Activated CD4-positive, alpha-beta T cell treated with anti-CD3 and anti-CD28 coated beads for 36 hours (primary cell): ENCODE results near the gene TYSND1. TPM values are rescaled to one million over a fixed set of nuclear protein-coding genes. Genes with fewer than 3 reads are reported as not detected.

Source experiments
- ATAC-seq: fragments of 200-7000 bp; cut with Tn5 transposase; one replicate; pipeline ENCODE4 v1.10.0; 2021; ENCODE audit warnings: mild to moderate bottlenecking, moderate library complexity
- CTCF ChIA-PET: fragments of 350-600 bp; sonication (Branson Sonifier 250); formaldehyde crosslinking; loops from one replicate; lab custom pipeline; 2021; ENCODE audit warnings: antibody characterized with exemption; lab: Charles Lee
- POLR2A ChIA-PET: fragments of 350-600 bp; sonication (Branson Sonifier 250); formaldehyde crosslinking; loops from one replicate; lab custom pipeline; 2021; ENCODE audit warnings: antibody characterized with exemption, inconsistent platforms; lab: Charles Lee
- DNase-seq: peaks from one replicate; pipeline ENCODE4 v3.0.0-alpha.2; 2020
- H3K27ac Mint-ChIP-seq: one replicate; pipeline ENCODE4 v1.8.0; 2021; ENCODE audit warnings: mixed read lengths
- H3K27me3 Mint-ChIP-seq: one replicate; pipeline ENCODE4 v1.8.0; 2021; ENCODE audit warnings: mixed read lengths
- H3K36me3 Mint-ChIP-seq: one replicate; pipeline ENCODE4 v1.8.0; 2021; ENCODE audit warnings: low read depth, mixed read lengths
- H3K4me1 Mint-ChIP-seq: one replicate; pipeline ENCODE4 v1.8.0; 2021; ENCODE audit warnings: mixed read lengths
- H3K4me3 Mint-ChIP-seq: one replicate; pipeline ENCODE4 v1.8.0; 2021; ENCODE audit warnings: mild to moderate bottlenecking, moderate library complexity, mixed read lengths
- H3K9me3 Mint-ChIP-seq: one replicate; pipeline ENCODE4 v1.8.0; 2021; ENCODE audit warnings: low read depth, mixed read lengths
- intact Hi-C, 2 experiments: fragments of 100-400 bp; cut with DNase I in 1 of 2; cut with micrococcal nuclease in 1 of 2; formaldehyde crosslinking; loops; one replicate each; pipeline versions ENCODE4 v1.14.2 to v1.15.1; 2022 to 2024; cut with DNase I, micrococcal nuclease
- total RNA-seq, 2 experiments: library from RNA; stranded (reverse); gene quantifications; one replicate each; pipeline ENCODE4 v1.2.3, GENCODE V29; 2021

The TYSND1 gene, protein sequence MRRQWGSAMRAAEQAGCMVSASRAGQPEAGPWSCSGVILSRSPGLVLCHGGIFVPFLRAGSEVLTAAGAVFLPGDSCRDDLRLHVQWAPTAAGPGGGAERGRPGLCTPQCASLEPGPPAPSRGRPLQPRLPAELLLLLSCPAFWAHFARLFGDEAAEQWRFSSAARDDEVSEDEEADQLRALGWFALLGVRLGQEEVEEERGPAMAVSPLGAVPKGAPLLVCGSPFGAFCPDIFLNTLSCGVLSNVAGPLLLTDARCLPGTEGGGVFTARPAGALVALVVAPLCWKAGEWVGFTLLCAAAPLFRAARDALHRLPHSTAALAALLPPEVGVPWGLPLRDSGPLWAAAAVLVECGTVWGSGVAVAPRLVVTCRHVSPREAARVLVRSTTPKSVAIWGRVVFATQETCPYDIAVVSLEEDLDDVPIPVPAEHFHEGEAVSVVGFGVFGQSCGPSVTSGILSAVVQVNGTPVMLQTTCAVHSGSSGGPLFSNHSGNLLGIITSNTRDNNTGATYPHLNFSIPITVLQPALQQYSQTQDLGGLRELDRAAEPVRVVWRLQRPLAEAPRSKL
- total RNA-seq: 10 to 100 TPM; 11.5 to 14.9 TPM

DNA sequence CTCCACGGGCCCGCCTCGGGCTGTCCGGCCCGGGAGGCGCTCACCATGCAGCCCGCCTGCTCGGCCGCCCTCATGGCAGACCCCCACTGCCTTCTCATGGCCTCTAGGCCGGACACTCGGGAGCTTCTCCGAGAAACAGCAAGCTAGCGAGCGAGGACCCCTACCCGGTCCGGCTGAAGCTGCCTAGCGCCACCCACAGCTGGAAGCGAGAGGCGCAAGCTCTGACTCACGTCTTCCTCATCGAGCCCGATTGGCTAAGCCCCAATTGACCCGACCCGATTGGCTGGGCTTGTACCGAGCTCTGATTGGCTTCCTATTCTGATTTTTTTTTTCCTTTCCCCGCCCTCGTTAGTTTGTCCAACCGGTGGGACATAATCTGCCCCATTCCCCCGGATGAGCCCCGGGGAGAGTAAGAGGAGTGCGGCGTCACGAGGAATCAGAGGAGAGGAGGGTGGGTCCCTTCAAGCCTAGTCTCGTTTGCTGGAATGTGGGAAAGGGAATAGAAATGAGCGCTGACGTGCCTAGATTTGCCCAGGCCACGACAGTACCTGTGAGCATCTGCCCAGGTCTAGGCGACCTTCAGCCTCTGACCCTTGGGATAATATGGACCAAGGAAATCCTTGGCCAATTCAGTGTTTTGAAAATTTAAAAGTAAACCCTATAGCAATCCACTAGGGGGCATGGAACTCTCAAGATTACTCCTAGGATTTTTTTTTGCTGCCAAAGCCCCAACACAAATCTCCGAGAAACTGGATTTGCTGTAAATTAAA is at the start of gene TYSND1:
TSS of gene TYSND1 (minus strand) at position 212 of the 770 bp plus-strand sequence. CDS start at position 98, 114 bp downstream.
- peak; percentile 92 for ATAC-seq
- H3K27me3 Mint-ChIP-seq: no peaks in the 10 kb centered on the region
- peaks cover 32% of the 10 kb centered on the region for H3K4me1 Mint-ChIP-seq
- no peaks in the 10 kb centered on the region for H3K9me3 Mint-ChIP-seq
- ChIA-PET CTCF (interaction anchor here (0.6 to 8.5 kb wide), 43 partner anchors 9 to 1696 kb away, joined by 3 to 74 read pairs (median 5); partner anchors contain the start of genes EIF4EBP2, PPA1 and SAR1A), POLR2A (interaction anchor here (0.6 to 2.3 kb wide), 18 partner anchors 9 to 1456 kb away, joined by 3 to 32 read pairs (median 4); partner anchors contain the start of genes EIF4EBP2, MACROH2A2 and SAR1A)
- intact Hi-C loops: loop anchor here (1.0 to 10.0 kb wide), 11 partner anchors 15 to 671 kb away; partner anchors contain the start of genes PPA1 (in 2 of the 2), SAR1A (in 2 of the 2), EIF4EBP2 (in 1 of the 2) and LRRC20 (in 1 of the 2)
- DNase-seq: peak; percentile 97
- peak within 1 kb of the TSS; percentile 83 for H3K4me3 Mint-ChIP-seq
- H3K27ac Mint-ChIP-seq: peak within 1 kb of the TSS; percentile 93
- peaks cover 21% of the 10 kb centered on the region for H3K36me3 Mint-ChIP-seq

DNA sequence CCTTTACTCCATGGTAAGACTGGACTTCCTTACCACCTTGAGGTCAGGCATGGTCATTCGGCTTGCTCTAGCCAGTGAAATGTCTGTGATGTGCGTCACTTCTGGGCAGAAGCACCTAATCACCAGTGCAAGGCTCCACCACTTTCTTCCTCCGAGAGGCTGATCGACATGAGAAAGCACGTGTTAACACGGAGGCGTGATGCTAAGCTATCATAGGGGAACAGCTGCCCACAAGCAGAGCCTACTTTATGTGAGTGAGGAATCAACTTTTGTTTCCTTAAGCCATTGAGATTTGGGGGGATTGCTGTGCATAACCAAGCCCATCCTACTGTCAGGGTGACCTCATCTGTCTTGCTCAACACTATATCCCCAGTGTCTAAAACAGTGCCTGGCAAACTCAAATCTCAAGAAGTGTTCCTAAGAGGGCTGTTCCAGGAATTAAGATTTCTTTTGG is 46.9 kb upstream of the TYSND1 start:
- no peaks in the 10 kb centered on the region for H3K9me3 Mint-ChIP-seq
- POLR2A ChIA-PET: interaction anchor here (0.7 to 0.8 kb wide), 2 partner anchors 25 to 48 kb away, joined by 3 to 4 read pairs; no protein-coding TSS in a partner anchor

DNA sequence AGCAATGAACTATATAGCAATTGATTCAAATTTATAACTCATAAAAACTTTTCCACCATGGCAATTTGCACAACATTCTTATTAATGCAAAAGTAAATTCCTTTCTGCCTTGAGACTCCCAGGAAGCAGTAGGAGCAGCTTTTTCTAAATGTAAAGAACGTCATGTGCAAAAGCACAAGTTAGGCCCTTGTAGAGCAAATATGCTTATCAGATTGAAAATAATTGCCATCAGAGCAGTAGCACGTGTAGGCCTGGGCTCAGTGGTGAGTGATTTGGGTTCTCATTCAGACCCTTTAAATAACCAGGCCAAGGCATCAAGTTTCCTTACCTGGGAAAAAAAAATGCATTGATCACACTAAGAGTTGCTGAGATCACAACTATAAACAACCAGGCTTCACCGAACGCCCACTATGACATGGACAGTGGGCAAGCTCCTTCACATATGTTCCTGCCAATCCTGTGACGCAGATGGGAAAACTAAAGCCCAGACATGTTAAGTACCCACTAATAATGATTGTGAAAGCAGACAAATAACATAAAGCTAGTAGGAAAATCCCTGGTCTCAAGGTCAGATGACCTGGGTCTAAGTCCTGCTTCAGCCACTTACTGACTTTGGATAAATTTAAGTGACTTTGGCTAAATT is 45.9 kb upstream of the TYSND1 start:
- Mint-ChIP-seq H3K4me3 (no peak overlapping the region), H3K36me3 (peaks cover 4% of the 10 kb centered on the region), H3K27me3 (no peaks in the 10 kb centered on the region), H3K9me3 (no peaks in the 10 kb centered on the region), H3K4me1 (peaks cover 5% of the 10 kb centered on the region), H3K27ac (no peak overlapping the region)
- POLR2A ChIA-PET: no interaction called here
- ATAC-seq (no peak), DNase-seq (no peak)
- intact Hi-C loops: no loop called here
- CTCF ChIA-PET: interaction anchor here (1.1 to 2.1 kb wide), 2 partner anchors 17 to 18 kb away, joined by 3 to 9 read pairs; no protein-coding TSS in a partner anchor

More for the DNA sequence above, 46.9 kb upstream of the TYSND1 start:
- intact Hi-C loops: no loop called here
- DNase-seq: no peak
- CTCF ChIA-PET: interaction anchor here (0.7 to 2.1 kb wide), 3 partner anchors 19 to 171 kb away, joined by 3 to 9 read pairs (median 4); no protein-coding TSS in a partner anchor
- no peak for ATAC-seq
- Mint-ChIP-seq H3K27me3 (no peaks in the 10 kb centered on the region), H3K27ac (no peak overlapping the region), H3K4me1 (peaks cover 10% of the 10 kb centered on the region), H3K4me3 (no peak overlapping the region), H3K36me3 (peaks cover 11% of the 10 kb centered on the region)

DNA sequence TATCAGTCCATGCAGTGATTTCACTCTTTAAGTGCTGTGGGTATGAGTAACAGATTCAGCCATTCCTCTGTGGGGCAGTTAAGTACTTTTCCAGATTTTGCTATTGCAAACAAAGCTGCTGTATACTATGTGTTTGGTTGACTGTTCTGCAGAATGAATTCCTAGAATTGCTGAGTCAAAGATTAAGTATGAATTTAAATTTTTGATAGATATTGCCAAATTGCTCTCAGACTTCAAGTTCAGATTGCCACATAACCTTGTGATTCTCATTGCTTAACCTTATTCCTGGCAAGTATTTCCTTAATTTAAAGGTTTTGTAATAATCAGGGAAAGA is 45.4 kb upstream of the TYSND1 start:
- intact Hi-C loops: no loop called here
- H3K27me3 Mint-ChIP-seq: no peaks in the 10 kb centered on the region
- CTCF ChIA-PET: interaction anchor here (1.1 kb wide), 1 partner anchor 18 kb away, joined by 3 read pairs; no protein-coding TSS in a partner anchor
- no peak for DNase-seq
- H3K4me1 Mint-ChIP-seq: peaks cover under 1% of the 10 kb centered on the region
- H3K4me3 Mint-ChIP-seq: no peak overlapping the region
- ATAC-seq: peak; percentile 26
- POLR2A ChIA-PET: no interaction called here
- no peaks in the 10 kb centered on the region for H3K36me3 Mint-ChIP-seq
- H3K27ac Mint-ChIP-seq: no peak overlapping the region
- H3K9me3 Mint-ChIP-seq: no peaks in the 10 kb centered on the region

DNA sequence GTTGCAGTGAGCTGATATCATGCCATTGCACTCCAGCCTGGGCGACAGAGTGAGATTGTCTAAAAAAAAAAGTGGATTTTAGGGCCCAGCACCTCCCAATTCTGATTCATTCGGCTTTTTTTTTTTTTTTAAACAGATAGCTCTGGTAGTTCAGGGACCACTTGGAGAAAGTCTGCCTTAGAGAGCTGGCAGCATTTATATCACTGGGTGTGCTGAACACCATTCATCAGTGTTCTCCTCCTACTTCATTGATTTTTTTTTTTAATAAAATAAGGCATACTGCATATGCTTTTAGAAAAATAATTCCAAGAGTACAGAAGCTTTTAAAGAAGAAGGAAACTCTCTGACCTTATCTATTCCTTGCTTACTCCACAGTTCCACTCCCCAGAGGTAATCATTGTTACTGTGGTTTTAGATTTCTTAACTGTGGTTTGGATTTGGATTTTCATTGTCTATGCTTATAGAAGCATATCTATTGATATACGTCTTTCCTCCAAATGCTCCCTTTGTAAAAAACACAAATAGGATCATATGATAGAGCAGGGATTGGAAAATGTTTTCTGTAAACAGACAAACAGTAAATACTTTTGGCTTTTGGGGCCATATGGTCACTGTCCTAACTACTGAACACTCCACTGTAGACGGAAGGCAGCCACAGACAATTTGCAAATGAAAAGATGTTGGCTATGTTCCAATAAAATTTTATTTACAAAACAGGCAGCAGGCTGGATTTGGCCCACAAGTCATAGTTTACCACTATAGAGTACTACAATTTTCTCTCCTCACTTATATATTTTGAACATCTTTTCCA is 44.9 kb upstream of the TYSND1 start:
- DNase-seq (no peak), ATAC-seq (no peak)
- no peaks in the 10 kb centered on the region for H3K9me3 Mint-ChIP-seq
- ChIA-PET POLR2A (no interaction called here), CTCF (interaction anchor here (0.7 to 1.4 kb wide), 3 partner anchors 45 to 76 kb away, joined by 4 to 5 read pairs (median 5); partner anchors contain the start of gene TYSND1)
- no peaks in the 10 kb centered on the region for H3K36me3 Mint-ChIP-seq
- H3K4me3 Mint-ChIP-seq: no peak overlapping the region
- no peaks in the 10 kb centered on the region for H3K27me3 Mint-ChIP-seq
- intact Hi-C loops: no loop called here
- no peak overlapping the region for H3K27ac Mint-ChIP-seq
- no peaks in the 10 kb centered on the region for H3K4me1 Mint-ChIP-seq

DNA sequence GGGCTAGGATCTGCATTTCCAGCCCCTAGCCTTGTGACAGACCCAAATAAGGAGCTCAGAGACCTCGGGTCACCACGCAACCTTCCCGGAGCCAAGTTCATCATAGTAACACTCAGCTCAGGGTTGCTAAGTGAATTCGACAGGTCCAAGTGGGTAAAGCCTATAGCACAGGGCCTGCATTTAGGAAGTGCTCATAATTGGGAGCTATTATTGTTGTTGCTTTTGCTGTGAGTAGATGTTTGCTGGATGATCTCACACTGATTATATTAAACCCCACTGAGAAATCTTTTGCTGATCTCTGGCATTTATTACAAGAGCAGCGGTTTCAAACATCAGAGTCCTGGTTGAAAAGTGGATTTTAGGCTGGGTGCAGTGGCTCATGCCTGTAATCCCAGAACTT is 44.1 kb upstream of the TYSND1 start:
- ChIA-PET CTCF (interaction anchor here (0.7 to 1.4 kb wide), 4 partner anchors 44 to 75 kb away, joined by 4 to 5 read pairs (median 4); partner anchors contain the start of gene TYSND1), POLR2A (no interaction called here)
- intact Hi-C loops: no loop called here
- no peak for DNase-seq
- no peak overlapping the region for H3K27ac Mint-ChIP-seq
- ATAC-seq: no peak
- no peaks in the 10 kb centered on the region for H3K36me3 Mint-ChIP-seq
- no peaks in the 10 kb centered on the region for H3K4me1 Mint-ChIP-seq
- no peaks in the 10 kb centered on the region for H3K27me3 Mint-ChIP-seq
- no peaks in the 10 kb centered on the region for H3K9me3 Mint-ChIP-seq
- no peak overlapping the region for H3K4me3 Mint-ChIP-seq

DNA sequence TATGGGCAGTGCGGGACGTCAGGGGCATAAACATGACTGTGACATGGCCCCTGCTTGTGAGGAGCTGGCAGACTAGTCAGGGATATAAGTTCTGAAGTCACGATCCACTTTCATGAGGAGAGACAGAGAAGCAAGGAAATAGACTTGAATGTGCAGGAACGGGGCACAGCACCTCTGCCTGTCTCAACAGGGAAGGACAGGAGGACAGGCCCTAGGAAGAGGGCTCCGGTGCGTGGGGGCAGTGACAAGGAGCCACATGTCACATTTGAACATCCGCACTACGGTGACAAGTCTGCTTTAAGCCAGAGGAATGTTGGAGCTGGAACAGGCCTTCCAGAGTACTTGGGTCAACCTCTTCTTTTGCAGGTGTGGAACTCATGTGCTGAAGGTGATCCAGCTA is 43.6 kb upstream of the TYSND1 start:
- Mint-ChIP-seq H3K36me3 (no peaks in the 10 kb centered on the region), H3K27me3 (no peaks in the 10 kb centered on the region), H3K4me1 (no peaks in the 10 kb centered on the region), H3K4me3 (no peak overlapping the region), H3K9me3 (no peaks in the 10 kb centered on the region), H3K27ac (no peak overlapping the region)
- POLR2A ChIA-PET: no interaction called here
- no peak for DNase-seq
- ATAC-seq: no peak
- intact Hi-C loops: no loop called here
- CTCF ChIA-PET: interaction anchor here (0.7 to 1.4 kb wide), 3 partner anchors 44 to 75 kb away, joined by 4 to 5 read pairs (median 5); partner anchors contain the start of gene TYSND1

DNA sequence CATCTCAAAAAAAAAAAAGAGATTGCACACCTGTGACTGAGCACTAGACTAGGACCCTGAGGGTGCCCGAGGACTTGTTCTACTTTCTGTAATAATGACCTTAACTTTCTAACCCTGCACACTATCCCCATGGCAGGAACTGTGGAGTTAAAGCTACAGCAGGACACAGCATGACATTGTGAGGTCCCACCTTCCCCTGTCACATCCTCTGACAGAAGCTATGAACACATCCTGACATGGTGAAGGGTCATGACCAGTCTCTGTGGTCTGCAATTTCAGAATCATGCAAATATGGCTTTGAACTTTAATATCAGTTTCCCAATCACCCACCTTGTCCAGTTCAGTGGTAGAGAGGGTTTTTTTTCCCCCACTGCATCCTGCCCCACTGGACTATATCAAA is 42.3 kb upstream of the TYSND1 start:
- intact Hi-C loops: no loop called here
- no peaks in the 10 kb centered on the region for H3K27me3 Mint-ChIP-seq
- DNase-seq (no peak), ATAC-seq (no peak)
- POLR2A ChIA-PET: interaction anchor here (0.6 kb wide), 1 partner anchor 42 kb away, joined by 4 read pairs; the partner anchor contains the start of gene TYSND1
- no peaks in the 10 kb centered on the region for H3K9me3 Mint-ChIP-seq
- CTCF ChIA-PET: no interaction called here
- no peaks in the 10 kb centered on the region for H3K36me3 Mint-ChIP-seq
- H3K4me3 Mint-ChIP-seq: no peak overlapping the region
- H3K4me1 Mint-ChIP-seq: no peaks in the 10 kb centered on the region
- no peak overlapping the region for H3K27ac Mint-ChIP-seq

DNA sequence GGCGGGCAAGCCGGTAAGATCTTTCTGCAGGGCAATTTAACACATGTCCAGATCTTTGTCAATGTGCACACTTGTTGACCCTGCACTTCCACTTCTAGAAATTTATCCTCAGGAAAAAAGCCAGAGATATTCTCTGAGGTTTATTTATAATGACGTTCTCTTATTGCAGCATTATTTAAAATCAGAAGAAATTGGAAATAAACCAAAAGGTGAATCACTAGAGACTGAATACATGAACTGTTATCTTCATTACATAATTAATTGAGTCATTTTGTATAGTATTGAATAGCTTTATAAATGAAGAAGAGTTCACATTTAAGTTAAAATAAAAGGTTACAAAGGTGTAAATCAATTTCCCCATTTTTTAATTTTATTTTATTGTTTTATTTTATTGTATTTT is 40.1 kb upstream of the TYSND1 start:
- DNase-seq: no peak
- Mint-ChIP-seq H3K27me3 (peaks cover 3% of the 10 kb centered on the region), H3K36me3 (no peaks in the 10 kb centered on the region), H3K9me3 (no peaks in the 10 kb centered on the region), H3K27ac (no peak overlapping the region), H3K4me1 (no peaks in the 10 kb centered on the region), H3K4me3 (no peak overlapping the region)
- ChIA-PET POLR2A (no interaction called here), CTCF (interaction anchor here (0.5 kb wide), 1 partner anchor 12 kb away, joined by 3 read pairs; no protein-coding TSS in a partner anchor)
- intact Hi-C loops: no loop called here
- no peak for ATAC-seq

DNA sequence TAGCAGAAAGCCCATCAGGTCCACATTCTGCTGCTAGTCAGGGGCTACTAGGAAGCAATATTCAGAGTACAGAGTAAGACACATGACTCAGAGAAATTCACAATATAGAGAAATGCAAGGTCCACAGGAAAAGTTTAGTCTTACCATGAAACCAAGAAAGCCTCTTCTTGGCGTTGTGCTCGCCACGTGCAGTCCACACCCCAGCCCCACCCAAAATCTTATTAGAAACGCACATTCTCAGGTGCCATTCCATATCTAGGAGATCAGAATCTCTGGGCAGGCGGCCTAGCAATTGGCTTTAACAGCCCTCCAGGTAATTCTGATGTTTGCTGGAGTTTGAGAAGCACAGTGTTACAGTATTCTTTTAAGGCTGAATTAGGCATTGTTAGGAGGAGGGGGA is 39.6 kb upstream of the TYSND1 start:
- intact Hi-C loops: no loop called here
- Mint-ChIP-seq H3K27ac (no peak overlapping the region), H3K27me3 (peaks cover 3% of the 10 kb centered on the region), H3K4me1 (no peaks in the 10 kb centered on the region), H3K36me3 (no peaks in the 10 kb centered on the region), H3K9me3 (no peaks in the 10 kb centered on the region), H3K4me3 (no peak overlapping the region)
- CTCF ChIA-PET: no interaction called here
- no peak for ATAC-seq
- DNase-seq: no peak
- POLR2A ChIA-PET: no interaction called here
